Endothelial cell (in vitro differentiated cells): Measurements from ENCODE around the gene COL4A3. TPM values are rescaled to one million over a fixed set of nuclear protein-coding genes. Genes with fewer than 3 reads are reported as not detected.
A peak's percentile ranks its signal among the peaks of the same experiment; 100 is the strongest.

Source experiments
- DNase-seq: peaks from one replicate; pipeline ENCODE4 v3.0.0; 2021; ENCODE audit warnings: low spot score
- H3K27ac Mint-ChIP-seq: one replicate; pipeline ENCODE4 v1.8.0; 2021; ENCODE audit warnings: mixed read lengths, inconsistent platforms; ENCODE audit not compliant: unreplicated experiment
- H3K27me3 Mint-ChIP-seq: one replicate; pipeline ENCODE4 v1.8.0; 2021; ENCODE audit warnings: mild to moderate bottlenecking, moderate library complexity, mixed read lengths, inconsistent platforms; ENCODE audit not compliant: unreplicated experiment
- H3K36me3 Mint-ChIP-seq: one replicate; pipeline ENCODE4 v1.8.0; 2021; ENCODE audit warnings: mild to moderate bottlenecking, low read depth, mixed read lengths, inconsistent platforms; ENCODE audit not compliant: unreplicated experiment
- H3K4me1 Mint-ChIP-seq: one replicate; pipeline ENCODE4 v1.8.0; 2021; ENCODE audit warnings: mild to moderate bottlenecking, mixed read lengths, inconsistent platforms; ENCODE audit not compliant: unreplicated experiment
- H3K4me3 Mint-ChIP-seq: one replicate; pipeline ENCODE4 v1.8.0; 2021; ENCODE audit warnings: mild to moderate bottlenecking, mixed read lengths, inconsistent platforms; ENCODE audit not compliant: unreplicated experiment
- H3K9me3 Mint-ChIP-seq: one replicate; pipeline ENCODE4 v1.8.0; 2021; ENCODE audit warnings: mixed read lengths, inconsistent platforms; ENCODE audit not compliant: unreplicated experiment
- total RNA-seq: library from RNA; stranded (reverse); fragmentation: NEBNext Ultra II Directional; extraction: Animal tissue kit (Norgen Biotek cat#: 25700); gene quantifications from one replicate; pipeline ENCODE4 v1.2.1, GENCODE V29; 2021; ENCODE audit not compliant: unreplicated experiment
- TF ChIP-seq, protein P1 (sequence below): fragments of 200-600 bp; sonication (generic); IDR thresholded peaks from one replicate; pipeline ENCODE4 v1.5.0; 2021; ENCODE audit warnings: antibody characterized with exemption; ENCODE audit not compliant: unreplicated experiment

The COL4A3 gene
- total RNA-seq, 1 donor from 2014 or later: not detected

- Mint-ChIP-seq H3K4me1 (peaks cover 8% of the 10 kb centered on the region), H3K27ac (no peak overlapping the region), H3K9me3 (peaks cover 7% of the 10 kb centered on the region), H3K27me3 (peaks cover 10% of the 10 kb centered on the region), H3K36me3 (peaks cover 10% of the 10 kb centered on the region), H3K4me3 (no peak overlapping the region)
- TF ChIP-seq, protein P1, sequence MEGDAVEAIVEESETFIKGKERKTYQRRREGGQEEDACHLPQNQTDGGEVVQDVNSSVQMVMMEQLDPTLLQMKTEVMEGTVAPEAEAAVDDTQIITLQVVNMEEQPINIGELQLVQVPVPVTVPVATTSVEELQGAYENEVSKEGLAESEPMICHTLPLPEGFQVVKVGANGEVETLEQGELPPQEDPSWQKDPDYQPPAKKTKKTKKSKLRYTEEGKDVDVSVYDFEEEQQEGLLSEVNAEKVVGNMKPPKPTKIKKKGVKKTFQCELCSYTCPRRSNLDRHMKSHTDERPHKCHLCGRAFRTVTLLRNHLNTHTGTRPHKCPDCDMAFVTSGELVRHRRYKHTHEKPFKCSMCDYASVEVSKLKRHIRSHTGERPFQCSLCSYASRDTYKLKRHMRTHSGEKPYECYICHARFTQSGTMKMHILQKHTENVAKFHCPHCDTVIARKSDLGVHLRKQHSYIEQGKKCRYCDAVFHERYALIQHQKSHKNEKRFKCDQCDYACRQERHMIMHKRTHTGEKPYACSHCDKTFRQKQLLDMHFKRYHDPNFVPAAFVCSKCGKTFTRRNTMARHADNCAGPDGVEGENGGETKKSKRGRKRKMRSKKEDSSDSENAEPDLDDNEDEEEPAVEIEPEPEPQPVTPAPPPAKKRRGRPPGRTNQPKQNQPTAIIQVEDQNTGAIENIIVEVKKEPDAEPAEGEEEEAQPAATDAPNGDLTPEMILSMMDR: no peak
- no peak for DNase-seq
Measured at GRCh38 chr2:227320305-227321094, 156.1 kb downstream of the COL4A3 start.

DNA sequence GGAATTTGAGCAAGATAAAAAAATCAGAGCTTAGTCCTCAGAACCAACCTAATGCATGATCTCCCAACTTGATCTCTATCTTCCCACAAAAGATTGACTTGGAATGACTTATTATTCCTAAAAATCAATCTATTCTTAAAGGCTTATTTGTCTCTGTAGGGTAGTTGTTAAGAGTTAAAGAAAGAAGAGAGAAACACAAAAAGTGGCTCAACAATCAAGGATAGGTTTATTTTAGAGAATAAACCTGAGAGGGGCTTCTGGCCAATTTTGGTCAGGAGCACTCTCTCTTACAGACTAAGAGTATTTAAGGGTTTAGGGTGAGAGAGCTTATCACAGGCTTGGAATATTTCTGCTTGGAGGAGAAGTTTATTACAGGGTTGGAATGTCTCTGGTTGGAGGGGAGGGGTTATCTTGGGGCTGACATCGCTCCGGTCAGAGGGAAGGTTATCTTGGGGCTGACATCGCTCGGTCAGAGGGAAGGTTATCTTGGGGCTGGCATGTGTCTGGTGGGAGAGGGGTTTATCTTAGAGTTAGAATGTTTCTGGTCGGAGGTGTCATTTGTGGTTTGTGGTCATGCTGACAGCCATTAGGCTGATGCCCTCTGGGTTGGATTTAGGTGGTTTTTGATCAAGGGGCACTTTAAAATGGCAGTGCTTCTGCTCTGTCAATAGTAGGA is 158.2 kb downstream of the COL4A3 start:
- no peak for DNase-seq
- peaks cover 13% of the 10 kb centered on the region for H3K36me3 Mint-ChIP-seq
- TF ChIP-seq, protein P1: no peak
- H3K4me3 Mint-ChIP-seq: peak overlapping the region; percentile 50
- peaks cover 9% of the 10 kb centered on the region for H3K27me3 Mint-ChIP-seq
- H3K27ac Mint-ChIP-seq: no peak overlapping the region
- H3K9me3 Mint-ChIP-seq: peaks cover 7% of the 10 kb centered on the region
- peaks cover 9% of the 10 kb centered on the region for H3K4me1 Mint-ChIP-seq

GRCh38 chr2:227323818-227324217 is 159.4 kb downstream of the COL4A3 start:
- Mint-ChIP-seq H3K27me3 (peaks cover 9% of the 10 kb centered on the region), H3K36me3 (peaks cover 13% of the 10 kb centered on the region), H3K4me1 (peaks cover 18% of the 10 kb centered on the region), H3K27ac (no peak overlapping the region), H3K9me3 (peaks cover 7% of the 10 kb centered on the region), H3K4me3 (peak overlapping the region; percentile 51)
- TF ChIP-seq, protein P1: no peak
- no peak for DNase-seq

GRCh38 chr2:227324642-227324994 is 160.2 kb downstream of the COL4A3 start:
- Mint-ChIP-seq H3K9me3 (peaks cover 7% of the 10 kb centered on the region), H3K27ac (peak overlapping the region; percentile 86), H3K4me3 (peak overlapping the region; percentile 90), H3K4me1 (peaks cover 18% of the 10 kb centered on the region), H3K36me3 (peaks cover 13% of the 10 kb centered on the region), H3K27me3 (peaks cover 9% of the 10 kb centered on the region)
- DNase-seq: no peak
- TF ChIP-seq, protein P1: no peak
